GM15510 (cell line): ENCODE results near the gene RBM33.

ENCODE experiments used
- POLR2A ChIP-seq: IDR thresholded peaks from 3 replicates; pipeline ENCODE4 v1.6.1; 2011; ENCODE audit warnings: borderline replicate concordance; ENCODE audit not compliant: insufficient read length; ENCODE audit errors: extremely low read depth

RBM33 gene

GRCh38 chr7:155795951-155796350 is 151.5 kb downstream of the RBM33 start:
- no peak for TF ChIP-seq POLR2A

DNA sequence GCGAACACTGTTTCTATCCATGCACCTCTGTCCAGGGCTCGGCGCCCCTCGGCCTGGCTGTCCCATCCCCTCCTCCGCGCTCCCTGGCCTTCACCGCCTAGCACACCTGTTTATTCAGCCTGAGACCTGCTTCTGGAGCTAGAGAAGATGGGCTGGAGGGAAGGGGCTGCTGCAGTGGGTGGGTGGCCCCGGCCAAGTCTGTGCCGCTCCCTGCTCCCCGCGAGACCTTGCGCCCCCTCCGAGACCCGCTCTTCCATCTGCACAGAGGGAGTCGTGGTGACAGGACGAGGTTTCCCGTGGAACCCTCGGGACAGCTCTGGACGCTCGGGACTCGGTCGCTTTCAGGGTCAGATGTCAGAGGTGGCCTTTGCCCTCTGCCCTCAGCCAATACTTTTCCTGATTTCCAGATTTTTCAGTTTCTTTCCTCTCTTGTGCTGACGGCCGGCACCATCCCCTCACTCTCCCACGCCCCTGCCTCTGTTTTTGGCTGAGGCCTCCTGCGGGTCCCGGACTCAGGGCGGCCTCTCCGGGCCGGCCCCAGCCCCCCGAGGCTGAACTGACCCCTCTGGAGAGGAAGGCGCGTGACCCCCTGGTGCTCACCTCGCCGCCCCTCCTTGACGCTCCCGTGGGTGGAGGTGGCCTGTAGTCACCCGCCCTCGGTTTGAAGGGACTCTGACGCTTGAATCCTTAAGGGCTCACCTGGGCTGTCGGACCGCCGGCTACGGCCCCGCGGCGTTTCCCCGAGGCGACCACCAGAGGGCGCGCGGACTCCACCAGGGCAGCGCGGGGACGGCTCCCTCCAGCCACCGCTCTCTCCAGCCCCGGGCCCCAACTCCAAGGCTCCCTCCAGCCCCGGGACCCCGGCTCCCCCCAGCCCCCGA is 152.2 kb downstream of the RBM33 start:
- TF ChIP-seq POLR2A: no peak

DNA sequence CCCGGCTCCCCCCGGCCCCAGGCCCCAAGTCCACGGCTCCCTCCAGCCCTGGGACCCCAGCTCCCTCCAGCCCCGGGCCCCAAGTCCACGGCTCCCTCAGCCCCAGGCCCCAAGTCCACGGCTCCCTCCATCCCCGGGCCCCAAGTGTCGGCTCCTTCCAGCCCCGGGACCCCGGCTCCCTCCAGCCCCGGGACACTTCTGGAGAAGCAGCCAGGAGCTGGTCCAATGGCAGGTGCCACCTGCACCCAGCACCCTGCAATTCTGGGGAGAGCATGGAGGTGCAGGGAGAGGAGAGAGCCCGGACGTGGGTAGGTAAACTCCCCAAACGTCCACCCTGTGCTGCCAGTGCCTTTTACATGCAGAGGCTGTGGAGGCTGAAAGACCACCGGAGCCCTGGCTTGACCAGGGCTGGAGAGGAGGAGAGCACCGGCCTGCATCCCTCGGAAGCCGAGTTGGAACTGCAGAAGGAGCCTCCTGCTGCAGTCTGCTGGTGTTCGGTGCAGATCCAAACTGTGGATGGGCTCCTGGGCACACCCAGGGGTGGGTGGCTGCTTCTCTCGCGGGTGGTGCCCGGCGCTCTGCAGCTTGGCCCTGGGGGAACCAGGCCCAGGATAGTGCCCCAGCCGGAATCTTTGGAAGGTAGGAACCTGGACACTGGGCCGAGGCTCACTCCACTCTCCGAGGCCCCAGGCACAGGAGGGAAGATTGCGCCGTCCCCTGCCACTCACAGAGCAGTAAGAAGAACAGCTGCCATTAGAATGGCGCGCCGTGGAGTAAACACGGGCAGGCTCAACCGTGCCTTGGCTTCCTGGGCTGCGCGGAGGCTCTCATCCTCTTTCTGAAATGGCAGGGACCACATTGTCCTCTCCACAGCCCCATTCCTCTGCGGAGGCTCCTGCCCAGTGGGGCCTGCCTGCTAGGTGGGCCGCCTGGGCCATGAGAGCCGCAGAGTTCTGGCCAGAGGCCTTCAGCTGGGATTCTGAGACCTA is 153.1 kb downstream of the RBM33 start:
- no peak for TF ChIP-seq POLR2A

DNA sequence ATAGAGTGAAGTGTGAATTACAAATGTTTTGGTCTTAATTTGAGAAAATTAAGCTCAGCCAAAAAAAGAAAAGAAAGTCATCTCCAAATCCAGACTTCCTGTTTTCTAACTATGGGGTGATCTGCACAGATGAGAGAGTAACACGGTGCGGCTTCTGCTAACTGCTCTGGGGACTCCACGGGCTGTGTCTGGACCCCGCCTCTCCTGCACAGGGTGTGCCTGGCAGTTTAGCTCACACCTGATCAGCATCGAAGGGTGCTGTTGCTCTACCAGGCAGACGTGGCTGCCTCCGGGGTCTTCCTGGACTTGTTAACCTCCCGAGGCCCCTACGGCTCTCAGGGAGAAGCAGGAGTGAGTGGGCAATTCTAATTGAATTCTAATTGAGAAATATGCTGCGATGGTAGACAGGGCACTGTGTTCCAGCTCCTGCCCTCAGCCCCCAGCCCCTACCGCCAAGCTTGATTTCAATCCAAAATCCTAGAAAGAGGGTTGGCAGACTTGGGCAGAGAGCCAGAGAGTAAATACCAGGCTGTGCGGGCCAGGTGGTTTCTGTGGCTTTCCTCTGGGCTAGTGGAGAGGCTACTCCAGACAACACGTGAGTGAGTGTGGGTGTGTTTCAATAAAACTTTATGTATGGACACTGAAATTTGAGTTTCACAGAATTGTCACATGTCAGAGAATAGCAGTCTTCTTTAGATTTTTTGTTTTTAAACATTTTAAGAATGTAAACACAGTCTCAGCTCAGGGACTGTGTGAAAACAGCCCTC is 154.4 kb downstream of the RBM33 start:
- no peak for TF ChIP-seq POLR2A

GRCh38 chr7:155799514-155799913 is 155.1 kb downstream of the RBM33 start:
- TF ChIP-seq POLR2A: no peak

DNA sequence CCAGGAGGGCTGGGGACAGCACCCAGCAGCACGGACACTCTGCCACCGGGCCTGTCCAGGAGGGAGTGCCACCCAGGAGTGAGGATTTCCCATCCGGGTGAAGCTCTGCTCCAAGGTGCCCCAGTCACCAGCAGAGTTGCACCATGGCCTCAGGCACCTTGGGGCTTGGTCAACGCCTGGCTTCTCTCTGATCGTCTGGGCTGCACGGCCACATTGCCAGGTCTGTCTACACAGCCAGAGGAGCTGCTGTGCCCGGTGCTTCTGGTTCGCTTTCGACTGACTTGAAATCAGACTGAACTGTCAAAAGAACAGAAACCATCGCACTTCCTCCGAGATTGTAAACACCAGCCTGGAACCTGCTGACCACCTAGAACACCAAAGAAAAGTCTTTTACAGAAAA is 155.8 kb downstream of the RBM33 start:
- no peak for TF ChIP-seq POLR2A

DNA sequence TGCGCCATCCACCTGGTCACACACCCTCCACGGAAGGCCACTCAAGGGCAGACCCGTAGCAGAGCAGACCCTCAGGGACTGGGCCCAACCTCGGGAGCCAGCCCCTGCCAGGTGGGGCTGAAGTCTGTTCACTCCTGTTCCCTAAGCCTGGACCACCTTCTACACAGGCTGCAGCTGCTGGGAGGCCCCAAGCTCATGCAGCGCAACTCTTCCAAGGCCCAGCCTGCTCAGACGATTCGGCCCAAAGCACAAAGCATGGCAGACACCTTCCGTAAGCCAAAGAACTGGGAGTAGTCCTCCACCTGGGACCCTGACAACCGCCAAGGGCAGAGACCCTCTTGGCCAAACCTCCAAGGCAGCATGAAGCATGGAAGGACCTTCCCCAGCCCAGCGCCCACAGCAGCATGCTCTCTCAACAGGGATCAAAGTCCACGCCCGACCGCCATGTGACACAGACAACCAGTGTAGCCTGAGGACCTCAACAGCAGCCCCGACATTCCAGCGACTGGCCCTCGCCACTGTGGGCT is 156.3 kb downstream of the RBM33 start:
- no peak for TF ChIP-seq POLR2A

GRCh38 chr7:155802291-155802690 is 157.8 kb downstream of the RBM33 start:
- TF ChIP-seq POLR2A: no peak

- no peak for TF ChIP-seq POLR2A
Measured at GRCh38 chr7:155802906-155803417, 158.5 kb downstream of the RBM33 start.

DNA sequence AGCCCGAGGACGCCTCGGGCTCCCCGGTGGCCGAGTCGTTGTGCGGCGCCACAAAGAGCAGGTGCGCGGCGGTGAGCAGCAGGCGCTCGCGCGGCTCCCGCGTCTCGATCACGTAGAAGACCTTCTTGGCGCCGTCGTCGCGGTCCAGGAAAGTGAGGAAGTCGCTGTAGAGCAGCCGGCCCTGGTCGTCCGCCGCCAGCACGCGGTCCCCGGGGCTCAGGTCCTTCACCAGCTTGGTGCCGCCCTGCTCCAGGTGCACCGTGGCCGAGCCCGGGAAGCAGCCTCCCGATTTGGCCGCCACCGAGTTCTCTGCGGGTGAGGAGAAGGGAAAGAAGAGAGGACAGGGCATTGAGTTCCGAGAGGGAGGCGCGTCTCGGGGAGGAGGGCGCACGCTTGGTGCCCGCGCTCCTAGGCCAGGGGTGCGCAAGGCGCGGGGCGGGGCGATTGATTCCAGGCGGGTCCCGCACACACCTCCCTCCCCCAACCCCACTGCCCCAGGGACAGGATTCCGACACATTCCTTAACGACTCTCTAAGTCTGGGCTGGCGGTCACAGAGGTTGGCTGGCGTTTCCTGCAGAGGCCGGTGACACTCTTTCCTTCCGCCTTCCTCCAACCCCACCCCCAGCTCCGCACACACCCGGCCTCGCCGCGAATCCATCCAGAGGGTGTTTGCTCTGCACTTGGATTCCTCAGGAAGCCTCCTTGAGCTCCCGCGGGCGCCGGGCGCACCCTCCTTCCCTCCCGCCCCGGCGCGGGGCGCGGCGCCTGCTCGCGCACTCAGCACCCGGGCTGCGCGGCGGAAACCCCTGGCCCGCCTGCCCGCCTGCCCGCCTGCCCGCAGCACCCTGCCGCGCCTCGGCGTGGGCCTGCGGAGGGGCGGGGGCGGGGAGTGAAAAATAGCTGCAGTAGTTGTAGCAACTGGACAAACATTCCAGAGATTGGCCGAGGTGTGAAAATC is 159.2 kb downstream of the RBM33 start:
- no peak for TF ChIP-seq POLR2A

DNA sequence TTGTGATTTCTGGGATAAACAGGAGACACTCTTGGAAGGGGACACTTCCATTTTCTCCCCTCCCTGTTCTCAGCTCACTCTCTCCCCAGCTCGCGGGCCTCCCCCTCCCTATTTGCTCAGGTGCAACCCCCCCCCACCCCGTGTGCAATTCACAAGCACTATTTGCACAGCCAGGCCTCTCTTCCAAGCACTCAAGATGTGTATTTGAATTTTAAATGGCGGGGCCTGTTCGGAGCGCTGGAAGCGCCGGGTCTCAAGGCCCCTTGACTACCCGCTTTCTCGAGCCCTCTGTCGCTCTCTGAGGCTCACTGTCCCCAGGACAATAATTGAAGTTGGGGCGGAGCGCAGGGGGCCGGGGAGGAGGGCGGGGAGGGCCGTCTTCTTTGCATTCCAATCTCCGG is 160.0 kb downstream of the RBM33 start:
- no peak for TF ChIP-seq POLR2A

- TF ChIP-seq POLR2A: no peak
Measured at GRCh38 chr7:155804897-155805825, 160.7 kb downstream of the RBM33 start.

- no peak for TF ChIP-seq POLR2A
Measured at GRCh38 chr7:155805826-155806095, 161.3 kb downstream of the RBM33 start.
